ENCODE measurements around the gene MFSD2A. TPM values are rescaled to one million over a fixed set of nuclear protein-coding genes. Genes with fewer than 3 reads are reported as not detected.

The MFSD2A gene
- polyA plus RNA-seq, 1 of the 3 experiments (the other 2 are of a cell fraction), result 6.3 TPM

- Histone ChIP-seq H3K4me1 (ENCODE audit: control insufficient read depth in 1 of 2, insufficient read depth in 2 of 2, low read depth in 1 of 2, low read length in 1 of 2) (peaks cover 0 to 7% of the 10 kb centered on the region in 2 experiments; a peak in 2 of 4 replicates), H3K27me3 (ENCODE audit: insufficient read depth) (no peaks in the 10 kb centered on the region), H3K9me2 (no peaks in the 10 kb centered on the region), H4K20me1 (ENCODE audit: insufficient read depth) (no peaks in the 10 kb centered on the region), H3F3A (replicated peaks; ENCODE audit: insufficient read depth) (peaks cover 4% of the 10 kb centered on the region), H3K27ac (ENCODE audit: low read depth in 2 of 2, low read length in 1 of 2) (no peak overlapping the region), H2AFZ (ENCODE audit: low read depth) (no peak overlapping the region), H3K9me3 (no peaks in the 10 kb centered on the region), H3K36me3 (replicated peaks in 1 of 2; ENCODE audit: control insufficient read depth in 1 of 2, insufficient read depth in 2 of 2, low read length in 1 of 2) (no peaks in the 10 kb centered on the region), H3K4me2 (no peak overlapping the region), H3K4me3 (ENCODE audit: low read depth in 2 of 2, low read length in 1 of 2) (no peak overlapping the region), H3K79me2 (ENCODE audit: insufficient read depth) (no peaks in the 10 kb centered on the region), H3K9ac (no peak overlapping the region)
- WGBS (ENCODE audit: low lambda C conversion rate), result 96% methylated on average over 4 of the region's 4 CpGs
- TF ChIP-seq IRF3 (IDR thresholded peaks at IDR 0.05; ENCODE audit: low read depth, low read length) (no peak), RFX5 (IDR thresholded peaks at IDR 0.05; ENCODE audit: low read length) (no peak), POLR2AphosphoS5 (IDR thresholded peaks at IDR 0.05; ENCODE audit: low read depth, low read length) (no peak), GATA2 (CRISPR knock-in tag; IDR thresholded peaks at IDR 0.05) (no peak), MAX (IDR thresholded peaks at IDR 0.05; ENCODE audit: low read depth) (no peak), FOSL2 (IDR thresholded peaks at IDR 0.05; ENCODE audit: borderline replicate concordance, low read depth) (no peak), TCF12 (IDR thresholded peaks at IDR 0.05) (no peak), NRF1 (IDR thresholded peaks at IDR 0.05; ENCODE audit: low read depth, low read length) (no peak)
- ChIA-PET CTCF (no interaction called here), POLR2A (no interaction called here)
- no peak for DNase-seq
Measured at GRCh38 chr1:39979654-39980053, 24.7 kb downstream of the MFSD2A start.

DNA sequence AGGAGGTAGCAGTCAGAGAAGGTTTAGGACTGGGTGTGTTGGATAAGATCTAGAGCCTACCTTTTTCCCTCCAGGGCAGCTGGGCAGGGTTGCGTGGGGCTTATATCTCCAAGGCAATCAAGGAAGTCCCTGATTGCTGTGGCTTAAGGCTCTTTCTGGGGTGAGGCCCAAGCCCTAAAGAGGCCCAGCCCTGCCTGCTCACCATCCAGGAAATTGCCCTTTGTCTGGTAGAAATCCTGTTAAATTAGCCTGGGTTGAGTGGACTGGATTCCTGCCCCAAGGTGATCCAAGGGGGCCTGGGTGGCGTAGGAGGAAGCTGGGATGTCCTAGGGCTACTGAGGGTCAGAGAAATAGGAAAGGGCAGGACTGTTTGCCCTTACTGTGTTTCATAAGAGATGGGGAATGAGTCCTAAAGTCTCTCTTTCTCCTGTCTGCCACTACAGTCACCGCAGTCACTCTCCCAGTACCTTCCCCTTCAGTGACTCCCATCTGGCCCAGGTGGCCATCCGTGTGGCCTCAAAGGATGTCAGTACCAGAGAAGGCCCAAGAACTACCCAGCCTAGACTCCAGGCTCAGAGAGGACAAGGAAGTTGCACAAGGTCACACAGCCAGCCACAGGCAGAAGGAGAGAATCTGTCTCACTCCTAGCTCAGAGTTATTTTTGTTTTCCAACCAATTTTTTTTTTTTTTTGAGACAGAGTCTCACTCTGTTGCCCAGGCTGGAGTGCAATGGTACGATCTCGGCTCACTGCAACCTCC is 25.8 kb downstream of the MFSD2A start:
- POLR2A ChIA-PET, result no interaction called here
- peaks cover 4% of the 10 kb centered on the region for H3F3A ChIP-seq (replicated peaks; ENCODE audit: insufficient read depth)
- WGBS (ENCODE audit: low lambda C conversion rate), result 90% methylated on average over 6 of the region's 6 CpGs

More for the DNA sequence above, 25.8 kb downstream of the MFSD2A start:
- Histone ChIP-seq H3K9ac (no peak overlapping the region), H3K9me3 (no peaks in the 10 kb centered on the region), H3K9me2 (no peaks in the 10 kb centered on the region), H3K4me3 (ENCODE audit: low read depth in 2 of 2, low read length in 1 of 2) (no peak overlapping the region), H2AFZ (ENCODE audit: low read depth) (no peak overlapping the region), H4K20me1 (ENCODE audit: insufficient read depth) (no peaks in the 10 kb centered on the region), H3K4me1 (ENCODE audit: control insufficient read depth in 1 of 2, insufficient read depth in 2 of 2, low read depth in 1 of 2, low read length in 1 of 2) (peaks cover 0 to 7% of the 10 kb centered on the region in 2 experiments; a peak in 2 of 4 replicates), H3K27ac (ENCODE audit: low read depth in 2 of 2, low read length in 1 of 2) (no peak overlapping the region), H3K36me3 (replicated peaks in 1 of 2; ENCODE audit: control insufficient read depth in 1 of 2, insufficient read depth in 2 of 2, low read length in 1 of 2) (no peaks in the 10 kb centered on the region), H3K27me3 (ENCODE audit: insufficient read depth) (no peaks in the 10 kb centered on the region), H3K79me2 (ENCODE audit: insufficient read depth) (no peaks in the 10 kb centered on the region), H3K4me2 (no peak overlapping the region)
- CTCF ChIA-PET, result interaction anchor here (0.9 to 2.4 kb wide), 4 partner anchors 59 to 162 kb away, joined by 3 to 9 read pairs (median 3); partner anchors contain the start of gene MYCL
- TF ChIP-seq EP300 (IDR thresholded peaks at IDR 0.05; ENCODE audit: borderline replicate concordance in 1 of 2, low read depth in 1 of 2, low read length in 1 of 2) (no peak), RFX5 (IDR thresholded peaks at IDR 0.05; ENCODE audit: low read length) (no peak), USF1 (IDR thresholded peaks at IDR 0.05; ENCODE audit: borderline replicate concordance, low read depth) (no peak), EZH2phosphoT487 (IDR thresholded peaks at IDR 0.05; ENCODE audit: borderline replicate concordance, low read depth) (no peak), MAX (IDR thresholded peaks at IDR 0.05; ENCODE audit: low read depth) (no peak), YY1 (IDR thresholded peaks at IDR 0.05; ENCODE audit: low read depth) (no peak), TEAD4 (IDR thresholded peaks at IDR 0.05; ENCODE audit: borderline replicate concordance, insufficient read depth) (no peak), USF2 (IDR thresholded peaks at IDR 0.05; ENCODE audit: borderline replicate concordance, low read depth, low read length) (no peak), TAF1 (IDR thresholded peaks at IDR 0.05; ENCODE audit: borderline replicate concordance, low read depth, low read length) (no peak), NFIC (IDR thresholded peaks at IDR 0.05; ENCODE audit: borderline replicate concordance) (no peak), FOXM1 (IDR thresholded peaks at IDR 0.05; ENCODE audit: low read depth) (no peak)
- TF ChIP-seq, protein P1, sequence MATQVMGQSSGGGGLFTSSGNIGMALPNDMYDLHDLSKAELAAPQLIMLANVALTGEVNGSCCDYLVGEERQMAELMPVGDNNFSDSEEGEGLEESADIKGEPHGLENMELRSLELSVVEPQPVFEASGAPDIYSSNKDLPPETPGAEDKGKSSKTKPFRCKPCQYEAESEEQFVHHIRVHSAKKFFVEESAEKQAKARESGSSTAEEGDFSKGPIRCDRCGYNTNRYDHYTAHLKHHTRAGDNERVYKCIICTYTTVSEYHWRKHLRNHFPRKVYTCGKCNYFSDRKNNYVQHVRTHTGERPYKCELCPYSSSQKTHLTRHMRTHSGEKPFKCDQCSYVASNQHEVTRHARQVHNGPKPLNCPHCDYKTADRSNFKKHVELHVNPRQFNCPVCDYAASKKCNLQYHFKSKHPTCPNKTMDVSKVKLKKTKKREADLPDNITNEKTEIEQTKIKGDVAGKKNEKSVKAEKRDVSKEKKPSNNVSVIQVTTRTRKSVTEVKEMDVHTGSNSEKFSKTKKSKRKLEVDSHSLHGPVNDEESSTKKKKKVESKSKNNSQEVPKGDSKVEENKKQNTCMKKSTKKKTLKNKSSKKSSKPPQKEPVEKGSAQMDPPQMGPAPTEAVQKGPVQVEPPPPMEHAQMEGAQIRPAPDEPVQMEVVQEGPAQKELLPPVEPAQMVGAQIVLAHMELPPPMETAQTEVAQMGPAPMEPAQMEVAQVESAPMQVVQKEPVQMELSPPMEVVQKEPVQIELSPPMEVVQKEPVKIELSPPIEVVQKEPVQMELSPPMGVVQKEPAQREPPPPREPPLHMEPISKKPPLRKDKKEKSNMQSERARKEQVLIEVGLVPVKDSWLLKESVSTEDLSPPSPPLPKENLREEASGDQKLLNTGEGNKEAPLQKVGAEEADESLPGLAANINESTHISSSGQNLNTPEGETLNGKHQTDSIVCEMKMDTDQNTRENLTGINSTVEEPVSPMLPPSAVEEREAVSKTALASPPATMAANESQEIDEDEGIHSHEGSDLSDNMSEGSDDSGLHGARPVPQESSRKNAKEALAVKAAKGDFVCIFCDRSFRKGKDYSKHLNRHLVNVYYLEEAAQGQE (IDR thresholded peaks at IDR 0.05; ENCODE audit: low read depth, low read length), result no peak
- DNase-seq, result no peak

Measured in SK-N-SH (cell line).